GM18526 (cell line): ENCODE results near the gene IL10.

ENCODE experiments used
- POLR2A ChIP-seq: IDR thresholded peaks from 3 replicates; pipeline ENCODE4 v1.6.1; 2011; ENCODE audit not compliant: insufficient read length; ENCODE audit errors: extremely low read depth

Gene IL10

DNA sequence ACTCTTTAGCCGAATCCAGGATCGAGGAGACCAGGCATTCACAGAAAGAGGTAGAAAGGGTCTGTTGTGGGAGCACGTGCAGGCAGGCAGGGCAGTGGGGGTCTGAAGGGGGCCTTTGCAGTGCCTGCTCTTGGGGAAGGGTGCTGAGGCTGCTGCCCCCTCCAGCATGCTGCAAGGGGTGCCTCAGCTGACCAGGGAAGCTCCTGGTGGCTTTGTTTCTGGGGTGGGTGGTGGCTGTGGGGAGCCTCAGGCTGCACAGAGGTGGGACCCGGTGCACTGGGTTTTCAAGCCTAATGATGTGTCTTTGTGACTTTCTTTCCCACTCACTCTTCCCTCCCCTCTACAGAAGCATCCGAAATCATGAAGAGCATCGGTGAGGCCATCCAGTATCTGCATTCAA lies 43.2 kb downstream of the IL10 start:
- TF ChIP-seq POLR2A: no peak

DNA sequence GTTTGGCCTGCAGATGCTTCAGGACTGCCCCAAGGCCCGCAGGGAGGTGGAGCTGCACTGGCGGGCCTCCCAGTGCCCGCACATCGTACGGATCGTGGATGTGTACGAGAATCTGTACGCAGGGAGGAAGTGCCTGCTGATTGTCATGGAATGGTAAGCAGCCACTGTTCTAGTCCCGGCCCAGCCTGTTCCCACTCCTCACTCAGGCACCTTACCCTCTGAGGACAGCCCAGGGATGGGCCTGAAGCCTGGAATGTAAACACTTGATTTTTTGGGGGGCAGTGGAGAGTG lies 43.7 kb downstream of the IL10 start:
- no peak for TF ChIP-seq POLR2A

DNA sequence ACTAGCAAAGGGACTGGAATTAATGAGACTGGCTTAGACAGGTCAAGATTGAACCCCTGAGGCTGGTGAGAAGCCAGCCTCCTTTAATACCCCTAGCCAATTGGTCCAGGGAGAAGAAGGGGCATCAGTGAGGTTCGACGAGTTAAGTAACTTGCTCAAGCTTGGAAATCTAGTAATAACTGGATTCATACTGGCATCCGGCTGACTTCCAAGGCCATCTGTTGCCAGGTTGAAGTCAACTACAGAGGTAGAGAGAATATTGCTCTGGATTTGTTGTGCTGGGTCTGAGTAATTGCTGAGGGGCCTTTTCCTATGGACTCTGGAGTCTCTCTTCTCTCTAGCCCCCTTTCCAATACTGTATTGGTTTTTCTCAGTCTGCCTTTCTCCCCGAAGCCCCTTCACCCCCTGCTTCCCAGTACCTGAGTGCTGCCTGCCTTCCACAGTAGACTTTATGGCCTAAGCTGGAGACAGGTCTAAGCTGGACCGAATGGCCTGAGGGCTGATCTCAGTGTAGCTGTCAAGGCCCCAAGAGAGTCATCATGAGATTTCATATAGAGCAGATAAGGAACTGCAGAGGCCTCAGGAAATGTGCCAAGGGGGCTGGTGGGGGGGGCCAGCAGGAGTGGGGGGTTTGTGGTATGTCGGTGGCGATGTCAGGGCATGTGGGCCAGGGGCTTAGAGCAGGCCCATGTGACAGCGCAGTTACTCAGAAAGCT lies 44.2 kb downstream of the IL10 start:
- TF ChIP-seq POLR2A: no peak

- TF ChIP-seq POLR2A: no peak
Observed at GRCh38 chr1:206725109-206725963, 47.0 kb downstream of the IL10 start.

DNA sequence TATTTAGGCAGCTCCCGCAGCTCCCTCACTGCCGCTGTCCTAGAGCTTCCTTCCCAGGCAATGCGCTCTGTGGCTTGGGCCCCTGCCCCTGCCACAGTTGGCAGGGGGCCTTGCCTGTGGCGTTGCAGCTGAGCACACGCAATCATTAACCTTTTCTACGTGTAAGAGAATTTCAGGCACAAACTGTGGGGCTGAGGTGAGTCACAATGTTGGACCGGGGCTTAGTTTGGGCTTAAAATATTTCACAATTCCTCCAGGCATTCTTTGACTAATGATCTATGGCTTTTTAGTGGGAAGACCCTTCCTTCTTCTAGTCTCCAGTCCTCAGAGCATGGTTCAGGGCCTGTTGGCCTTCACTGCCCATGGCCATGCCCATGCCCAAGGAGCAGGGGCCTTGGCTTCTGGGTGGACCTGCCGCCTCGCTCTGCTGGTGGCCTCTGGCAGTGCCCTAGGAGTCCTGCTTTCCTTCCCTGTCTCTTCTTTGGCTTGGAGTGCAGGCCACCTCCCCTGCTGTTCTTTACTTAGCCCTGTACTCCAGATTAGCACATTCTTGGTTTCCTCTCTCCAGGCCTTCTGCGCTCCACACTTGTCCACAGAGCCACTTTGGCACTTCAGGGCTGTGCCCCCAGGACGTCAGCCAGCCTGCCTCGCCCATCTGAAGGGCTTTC lies 48.4 kb downstream of the IL10 start:
- no peak for TF ChIP-seq POLR2A

- TF ChIP-seq POLR2A: no peak
Observed at GRCh38 chr1:206723462-206723804, 48.9 kb downstream of the IL10 start.

DNA sequence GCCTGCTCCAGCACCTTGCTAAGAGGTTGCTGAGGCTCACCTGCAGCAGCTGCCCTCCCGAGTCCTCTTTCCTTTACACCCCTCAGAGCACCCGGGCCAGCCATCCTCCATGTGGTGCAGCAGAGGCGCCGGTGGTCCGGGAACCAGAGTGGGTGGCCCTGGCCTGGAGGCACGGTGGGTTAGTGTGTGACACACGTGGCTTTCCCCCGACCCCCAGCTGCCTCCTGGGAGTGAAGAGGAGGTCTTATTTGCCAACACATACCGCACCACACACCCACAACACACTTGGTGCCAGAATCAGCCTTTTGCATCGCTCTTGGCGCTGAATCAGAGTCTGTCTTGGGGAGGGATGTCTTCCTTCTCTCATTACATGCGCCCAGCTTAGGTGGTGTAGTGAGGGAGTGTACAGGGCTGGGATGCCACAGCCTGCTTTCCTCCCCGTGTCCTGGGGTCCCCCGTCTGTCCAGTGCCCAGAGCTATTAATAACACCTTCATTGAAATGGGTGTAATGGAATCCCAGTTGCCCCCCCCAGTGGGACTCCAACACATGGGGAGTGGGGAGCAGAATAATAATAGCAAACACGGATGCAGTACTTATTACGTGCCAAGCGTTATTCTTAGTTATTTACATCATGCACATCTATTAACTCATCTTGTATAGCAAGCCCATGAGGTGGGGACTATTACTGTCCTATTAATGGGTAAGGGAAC lies 49.4 kb downstream of the IL10 start:
- TF ChIP-seq POLR2A: no peak

- TF ChIP-seq POLR2A: no peak
Observed at GRCh38 chr1:206721454-206721853, 50.8 kb downstream of the IL10 start.

GRCh38 chr1:206719169-206719839 lies 53.0 kb downstream of the IL10 start:
- no peak for TF ChIP-seq POLR2A

DNA sequence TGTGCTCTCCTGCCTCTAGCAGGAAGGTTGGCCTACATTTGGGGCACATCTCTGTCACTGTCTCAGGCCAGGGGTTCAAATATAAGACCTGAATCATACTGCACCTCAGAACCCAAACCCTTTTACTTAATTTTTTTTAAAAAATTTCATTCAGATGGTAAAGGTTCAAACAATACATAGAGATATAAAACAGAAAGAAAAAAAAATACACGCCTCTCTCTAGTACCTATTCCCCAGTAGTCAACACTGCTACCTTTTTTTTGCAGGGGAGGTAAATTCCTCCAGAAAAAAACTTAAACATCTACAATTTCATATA lies 54.7 kb downstream of the IL10 start:
- TF ChIP-seq POLR2A: no peak
